ENCODE data around the gene ROCK2. TPM values are rescaled to one million over a fixed set of nuclear protein-coding genes. Genes with fewer than 3 reads are reported as not detected.

The ROCK2 gene
- total and polyA plus RNA-seq, 2 of the 8 experiments (the other 6 are each of a cell fraction or from before 2014, with no cell fraction given), result 2.7 to 29.0 TPM

DNA sequence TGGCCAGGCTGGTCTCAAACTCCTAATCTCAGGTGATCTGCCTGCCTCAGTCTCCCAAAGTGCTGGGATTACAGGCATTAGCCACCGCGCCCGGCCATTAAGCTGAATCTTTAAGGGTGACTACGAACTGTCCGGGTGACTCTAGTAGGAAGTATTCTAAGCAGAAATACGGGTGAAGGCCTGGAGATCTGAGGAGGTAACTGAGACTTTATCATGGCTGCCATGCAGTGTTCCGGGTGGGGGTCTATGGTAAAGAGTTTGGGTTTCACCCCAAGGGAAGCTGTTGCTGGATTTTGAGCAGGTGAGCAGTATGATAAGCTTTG, 20.1 kb upstream of the ROCK2 start:
- Histone ChIP-seq H2AFZ (ENCODE audit: low read length) (no peak overlapping the region), H3K18ac (ENCODE audit: extremely low read depth, low read length) (no peak overlapping the region), H2AK5ac (ENCODE audit: low read depth, low read length) (no peak overlapping the region), H2BK5ac (ENCODE audit: low read depth, low read length) (no peak overlapping the region), H4K20me1 (replicated peaks in 1 of 2; ENCODE audit: control insufficient read depth in 1 of 2, insufficient read depth in 2 of 2, low read length in 2 of 2) (no peaks in the 10 kb centered on the region), H3K14ac (ENCODE audit: insufficient read length) (no peak overlapping the region), H3K4me3 (ENCODE audit: extremely low read depth in 1 of 4, insufficient read depth in 2 of 4, low read depth in 3 of 4, low read length in 4 of 4) (no peak overlapping the region), H3K27me3 (replicated peaks in 1 of 4; ENCODE audit: control insufficient read depth in 3 of 4, extremely low read depth in 1 of 4, insufficient read depth in 3 of 4, low read length in 3 of 4) (no peaks in the 10 kb centered on the region), H3K79me2 (ENCODE audit: control insufficient read depth in 1 of 2, insufficient read depth in 2 of 2, low read length in 2 of 2) (no peaks in the 10 kb centered on the region), H2BK20ac (ENCODE audit: low read length) (no peak overlapping the region), H3K4ac (replicated peaks; ENCODE audit: insufficient read length, low read depth, low read length) (no peak overlapping the region), H4K8ac (ENCODE audit: extremely low read depth, insufficient read depth, low read length) (no peak overlapping the region), H4K91ac (replicated peaks; ENCODE audit: insufficient read length, low read length) (no peak overlapping the region), H3K56ac (replicated peaks; ENCODE audit: insufficient read length, low read depth, low read length) (no peak overlapping the region), H3K27ac (ENCODE audit: low read depth, low read length) (no peak overlapping the region), H3K9ac (replicated peaks in 1 of 4; ENCODE audit: extremely low read depth in 1 of 4, low read depth in 3 of 4, low read length in 3 of 4) (no peak overlapping the region), H3K79me1 (ENCODE audit: low read depth, low read length) (no peaks in the 10 kb centered on the region), H4K5ac (ENCODE audit: insufficient read length, low read depth, low read length) (no peak overlapping the region), H2BK120ac (replicated peaks; ENCODE audit: low read depth, low read length) (no peak overlapping the region), H3K23ac (ENCODE audit: insufficient read length) (no peak overlapping the region), H3K4me2 (ENCODE audit: insufficient read depth in 1 of 2, low read depth in 2 of 2, low read length in 2 of 2) (no peak overlapping the region), H3K4me1 (replicated peaks in 1 of 4; ENCODE audit: control insufficient read depth in 3 of 4, insufficient read depth in 4 of 4, low read length in 3 of 4) (0 out of 7 replicates have a peak, but pooled peaks cover 0 to 3% (median 0%) of the 10 kb centered on the region in 4 experiments), H2BK15ac (ENCODE audit: low read length) (no peak overlapping the region), H3K36me3 (ENCODE audit: control insufficient read depth in 2 of 4, insufficient read depth in 4 of 4, low read length in 3 of 4) (no peaks in the 10 kb centered on the region), H3K9me3 (ENCODE audit: insufficient read depth in 2 of 2, low read depth in 1 of 2, low read length in 1 of 2) (no peaks in the 10 kb centered on the region), H2BK12ac (ENCODE audit: low read depth, low read length) (no peak overlapping the region), H3K23me2 (ENCODE audit: low read depth, low read length) (no peaks in the 10 kb centered on the region; the same call in 1 of the 2 replicates)
- DNase-seq (ENCODE audit: low read depth in 1 of 2, low spot score in 2 of 2), result no peak
- FAIRE-seq, result no peak
- 93% methylated on average over 7 of the region's 7 CpGs; no CpG with 5 or more reads in 1 of the 2 experiments for WGBS, 2 experiments (ENCODE audit: extremely low coverage in 1 of 2, insufficient coverage in 1 of 2, insufficient read length in 1 of 2, insufficient replicate concordance in 2 of 2, low coverage in 1 of 2, low lambda C conversion rate in 2 of 2, missing lambda C conversion rate in 1 of 2)
- TF ChIP-seq EGR1 (IDR thresholded peaks at IDR 0.05; ENCODE audit: borderline replicate concordance, low read depth, low read length) (no peak), POLR2A (IDR thresholded peaks at IDR 0.05; ENCODE audit: control extremely low read depth in 1 of 2, low read depth in 2 of 2, low read length in 2 of 2) (no peak), KDM5A (IDR thresholded peaks at IDR 0.05; ENCODE audit: low read length) (no peak), CHD2 (IDR thresholded peaks at IDR 0.05; ENCODE audit: low read length) (no peak), GTF2F1 (IDR thresholded peaks at IDR 0.05; ENCODE audit: borderline replicate concordance, low read depth, low read length) (no peak)
- ChIA-PET CTCF (ENCODE audit: partially characterized antibody) (interaction anchor here (0.6 to 2.1 kb wide), 5 partner anchors 9 to 291 kb away, joined by 3 to 7 read pairs (median 3); no protein-coding TSS in a partner anchor), POLR2A (ENCODE audit: partially characterized antibody) (interaction anchor here (1.1 kb wide), 1 partner anchor 10 kb away, joined by 3 read pairs; no protein-coding TSS in a partner anchor)

Data from H1 (cell line).